Limb (tissue), 2 donors: ENCODE measurements around the gene PRPH.
"Not testable (repeated sequence)": the region's sequence is repeated elsewhere in the genome, so short reads cannot be mapped to it uniquely, and the experiment has no call there.

ENCODE experiments used
- DNase-seq, 2 donors: peaks; one replicate each; pipeline ENCODE4 v3.0.0-alpha.2; 2016; ENCODE audit errors: extremely low spot score in 2 of 2

PRPH gene

DNA sequence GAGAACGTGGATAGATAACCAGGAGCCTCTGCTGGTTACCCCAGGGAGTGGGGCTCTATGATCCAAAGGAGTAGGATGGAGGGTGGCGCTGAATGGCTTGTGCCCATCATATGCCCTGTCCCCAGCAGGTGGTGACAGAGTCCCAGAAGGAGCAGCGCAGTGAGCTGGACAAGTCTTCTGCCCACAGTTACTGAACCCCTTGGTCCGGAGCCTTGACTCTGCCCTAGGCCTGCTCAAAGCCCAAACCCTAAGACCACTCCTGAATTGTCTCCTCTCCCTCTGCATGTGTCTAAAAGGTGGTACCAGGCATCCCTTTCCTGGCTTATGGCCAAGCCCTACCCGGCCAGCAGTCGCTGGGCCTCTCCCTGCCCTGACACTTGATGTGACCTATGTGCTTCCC is 3.2 kb downstream of the PRPH start:
- no peak for DNase-seq

DNA sequence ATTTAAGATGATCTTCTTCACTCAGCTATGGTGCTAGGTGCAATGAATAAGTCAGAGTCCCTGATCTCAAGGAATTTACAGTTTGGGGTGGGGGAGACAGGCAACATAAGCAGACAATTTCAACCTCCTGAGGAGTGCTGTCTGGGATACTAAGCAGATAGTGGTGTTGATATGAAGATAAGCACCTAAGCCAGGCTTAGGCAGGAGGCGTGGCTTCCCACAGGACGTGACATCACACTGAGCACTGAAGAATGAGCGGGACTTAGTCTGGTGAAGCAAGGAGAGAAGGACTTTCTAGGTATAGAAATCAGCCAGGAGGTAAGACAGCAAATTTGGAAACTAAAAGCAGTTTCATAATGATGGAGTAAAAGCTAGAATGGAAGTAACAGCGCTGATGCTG is 6.8 kb downstream of the PRPH start:
- DNase-seq, result no peak

DNA sequence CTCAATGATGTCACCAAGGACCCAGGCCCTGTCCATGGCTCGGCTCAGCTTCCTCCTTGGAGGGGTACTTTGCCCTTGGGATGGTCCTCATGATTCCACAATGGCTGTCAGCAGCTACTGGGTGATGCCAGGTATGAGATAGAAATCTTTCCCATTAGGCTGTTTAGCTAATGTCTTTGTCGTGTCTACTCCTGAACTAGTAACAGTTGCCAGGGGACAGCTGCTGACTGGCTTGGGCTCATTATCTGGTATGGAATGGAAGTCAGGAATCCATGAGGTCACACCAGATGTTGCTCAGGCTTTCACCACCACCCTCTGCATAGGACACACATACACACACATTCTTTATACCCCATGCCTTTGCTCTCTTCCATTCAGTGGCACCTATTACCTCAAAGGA is 9.2 kb downstream of the PRPH start:
- peak in 1 of 2 donors; percentile 31 for DNase-seq

DNA sequence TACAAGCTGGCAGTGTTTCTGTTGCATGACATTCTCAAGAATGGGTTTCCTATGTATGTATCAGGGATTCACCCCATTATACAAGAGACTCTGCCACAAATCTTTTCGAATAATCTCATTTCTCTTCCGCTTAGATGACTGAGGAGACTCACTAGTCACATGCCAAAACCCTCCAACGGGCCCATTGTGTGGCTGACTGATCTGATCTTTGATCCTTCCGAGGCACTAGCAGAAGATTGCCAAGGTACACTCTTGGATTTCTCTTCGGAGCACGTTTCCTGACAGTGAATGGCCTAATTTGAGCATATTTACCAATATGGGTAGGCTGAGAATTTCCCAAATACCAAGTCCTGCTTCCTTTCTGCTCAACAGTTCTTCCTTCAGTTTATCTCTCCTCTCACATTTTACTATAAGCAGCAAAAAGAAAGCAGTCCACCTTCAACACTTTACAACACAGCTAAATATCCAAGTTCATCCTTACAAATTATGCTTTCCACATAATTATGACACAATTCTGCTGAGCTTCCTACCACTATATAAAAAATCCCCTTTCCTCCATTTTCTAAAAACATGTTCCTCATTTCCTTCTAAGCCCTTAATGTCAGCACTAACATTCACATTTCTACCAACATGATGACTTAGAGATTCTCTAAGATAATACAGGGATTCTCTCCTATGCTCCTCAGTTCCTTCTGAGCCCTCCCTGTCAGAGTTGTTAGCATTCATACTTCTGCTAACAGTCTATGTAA is 11.0 kb downstream of the PRPH start:
- no peak for DNase-seq

DNA sequence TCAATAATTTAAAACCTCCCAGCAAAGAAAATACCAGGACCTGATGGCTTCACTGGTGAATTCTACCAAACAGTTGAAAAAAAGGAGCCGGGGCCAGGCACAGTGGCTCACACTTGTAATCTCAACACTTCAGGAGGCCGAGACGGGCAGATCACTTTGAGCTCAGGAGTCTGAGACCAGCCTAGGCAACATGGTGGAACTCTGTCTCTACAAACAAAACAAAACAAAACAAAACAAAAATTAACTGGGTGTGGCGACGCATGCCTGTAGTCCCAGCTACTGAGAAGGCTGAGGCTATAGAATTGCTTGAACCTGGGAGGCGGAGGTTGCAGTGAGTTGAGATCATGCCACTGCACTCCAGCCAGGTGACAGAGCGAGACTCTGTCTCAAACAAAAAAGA is 14.4 kb downstream of the PRPH start:
- no peak for DNase-seq

DNA sequence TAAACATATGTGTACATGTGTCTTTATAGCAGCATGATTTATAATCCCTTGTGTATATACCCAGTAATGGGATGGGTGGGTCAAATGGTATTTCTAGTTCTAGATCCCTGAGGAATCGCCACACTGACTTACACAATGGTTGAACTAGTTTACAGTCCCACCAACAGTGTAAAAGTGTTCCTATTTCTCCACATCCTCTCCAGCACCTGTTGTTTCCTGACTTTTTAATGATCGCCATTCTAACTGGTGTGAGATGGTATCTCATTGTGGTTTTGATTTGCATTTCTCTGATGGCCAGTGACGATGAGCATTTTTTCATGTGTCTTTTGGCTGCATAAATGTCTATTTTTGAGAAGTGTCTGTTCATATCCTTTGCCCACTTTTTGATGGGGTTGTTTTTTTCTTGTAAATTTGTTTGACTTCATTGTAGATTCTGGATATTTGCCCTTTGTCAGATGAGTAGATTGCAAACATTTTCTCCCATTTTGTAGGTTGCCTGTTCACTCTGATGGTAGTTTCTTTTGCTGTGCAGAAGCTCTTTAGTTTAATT is 15.6 kb downstream of the PRPH start:
- DNase-seq, result not testable (repeated sequence)

DNA sequence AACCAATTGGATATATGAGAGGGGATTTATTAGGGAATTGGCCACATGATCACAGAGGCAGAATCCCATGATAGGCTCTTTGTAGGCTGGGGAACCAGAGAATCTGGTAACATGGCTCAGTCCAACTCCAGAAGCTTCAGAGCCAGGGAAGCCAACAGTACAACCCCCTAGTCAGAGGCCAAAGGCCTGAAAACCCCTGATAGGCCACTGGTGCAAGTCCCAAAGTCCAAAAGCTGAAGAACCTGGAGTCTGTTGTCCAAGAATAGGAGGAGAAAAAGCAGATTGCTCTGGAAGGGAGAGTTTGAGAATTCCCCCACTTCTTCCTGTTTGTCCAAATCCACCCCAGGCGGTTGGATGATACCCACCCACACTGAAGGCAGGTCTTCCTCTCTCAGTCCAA is 19.9 kb downstream of the PRPH start:
- DNase-seq, result no peak

DNA sequence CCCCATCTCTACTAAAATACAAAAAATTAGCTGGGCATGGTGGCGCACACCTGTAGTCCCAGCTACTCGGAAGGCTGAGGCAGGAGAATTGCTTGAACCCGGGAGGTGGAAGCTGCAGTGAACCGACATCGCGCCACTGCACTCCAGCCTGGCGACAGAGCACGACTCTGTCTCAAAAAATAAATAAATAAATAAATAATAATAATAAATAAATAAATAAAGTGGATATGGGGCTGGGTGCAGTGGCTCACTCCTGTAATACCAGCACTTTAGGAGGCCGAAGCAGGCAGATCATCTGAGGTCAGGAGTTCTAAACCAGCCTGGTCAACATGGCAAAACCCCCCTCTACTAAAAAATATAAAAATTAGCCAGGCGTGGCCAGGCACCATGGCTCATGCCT is 22.2 kb downstream of the PRPH start:
- not testable (repeated sequence) for DNase-seq

DNA sequence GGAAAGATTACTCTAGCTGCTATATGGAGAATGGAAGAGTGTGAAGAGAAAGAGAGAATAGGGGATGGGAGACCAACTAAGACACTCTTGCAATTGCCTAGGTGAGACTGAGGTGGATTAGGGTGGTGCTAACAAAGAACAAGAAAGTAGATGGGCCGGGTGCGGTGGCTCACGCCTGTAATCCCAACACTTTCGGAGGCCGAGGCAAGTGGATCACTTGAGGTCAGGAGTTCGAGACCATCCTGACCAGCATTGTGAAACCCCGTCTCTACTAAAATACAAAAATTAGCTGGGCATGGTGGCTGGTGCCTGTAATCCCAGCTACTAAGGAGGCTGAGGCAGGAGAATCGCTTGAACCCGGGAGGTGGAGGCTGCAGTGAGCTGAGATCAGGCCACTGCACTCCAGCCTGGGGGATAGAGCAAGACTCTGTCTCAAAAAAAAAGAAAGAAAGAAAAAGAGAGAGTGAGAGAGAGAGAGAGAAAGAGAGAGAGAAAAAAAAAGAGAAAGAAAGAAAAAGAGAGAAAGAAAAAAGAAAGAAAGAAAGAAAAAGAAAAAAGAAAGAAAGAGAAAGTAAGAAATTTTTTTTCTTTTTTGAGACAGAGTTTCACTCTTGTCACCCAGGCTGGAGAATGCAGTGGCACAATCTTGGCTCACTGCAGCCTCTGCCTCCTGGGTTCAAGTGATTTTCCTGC is 25.6 kb downstream of the PRPH start:
- not testable (repeated sequence) for DNase-seq

DNA sequence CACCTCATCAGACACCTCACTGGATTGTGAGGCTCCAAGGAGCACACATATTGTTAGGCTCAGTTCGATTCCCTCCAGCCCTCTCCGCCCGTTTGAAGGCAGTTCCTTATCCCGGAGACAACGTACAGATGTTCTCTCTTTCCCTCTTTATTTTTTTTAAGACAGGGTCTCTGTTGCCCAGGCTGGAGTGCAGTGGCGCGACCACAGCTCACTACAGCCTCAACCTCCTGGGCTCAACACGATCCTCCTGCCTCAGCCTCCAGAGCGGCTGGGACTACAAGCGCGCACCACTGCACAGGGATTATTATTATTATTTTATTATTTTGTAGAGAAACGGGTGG is 27.4 kb downstream of the PRPH start:
- DNase-seq, result no peak

DNA sequence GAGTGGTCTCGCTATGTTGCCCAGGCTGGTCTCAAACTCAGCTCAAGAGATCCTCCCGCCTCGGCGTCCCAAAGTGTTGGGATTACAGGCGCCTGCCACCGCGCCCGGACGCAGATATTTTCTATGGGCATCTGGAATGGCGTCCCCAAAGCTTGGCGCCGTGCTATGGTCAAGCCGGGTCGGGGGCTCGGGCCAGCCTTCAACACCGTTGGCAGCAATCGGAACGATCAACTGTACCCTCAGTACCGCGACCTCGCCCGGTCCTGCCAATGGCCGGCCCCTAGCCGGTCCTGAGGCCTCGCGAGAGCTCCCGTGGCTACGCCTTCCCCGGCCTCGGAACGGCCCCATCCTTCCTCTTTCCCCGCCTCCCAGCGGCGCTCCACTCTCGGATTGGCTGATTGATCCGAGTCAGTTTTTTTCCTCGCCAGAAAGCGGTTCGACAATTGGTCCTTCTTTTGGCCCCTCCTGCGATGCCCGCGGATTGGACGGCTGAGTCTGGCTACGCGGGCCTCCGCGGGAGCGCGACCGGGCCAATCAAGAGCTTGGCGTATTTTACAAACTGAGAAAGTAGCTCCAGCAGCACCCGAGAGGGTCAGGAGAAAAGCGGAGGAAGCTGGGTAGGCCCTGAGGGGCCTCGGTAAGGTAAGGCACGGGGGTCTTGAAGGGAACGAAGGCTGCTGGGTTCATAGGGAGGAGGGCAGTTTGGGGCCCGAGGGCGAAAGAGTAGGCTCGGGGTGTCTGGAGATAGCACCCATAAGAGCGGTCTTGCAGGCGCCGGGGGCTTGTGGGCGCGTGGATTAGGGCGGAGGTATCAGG is 28.0 kb downstream of the PRPH start, which contains the start of gene TROAP:
Gene TROAP, plus strand, starts transcription at position 548 of the 816 bp plus-strand sequence. CDS start 354 bp downstream, outside the sequence.
- DNase-seq, result peak; percentile 97 to 99

DNA sequence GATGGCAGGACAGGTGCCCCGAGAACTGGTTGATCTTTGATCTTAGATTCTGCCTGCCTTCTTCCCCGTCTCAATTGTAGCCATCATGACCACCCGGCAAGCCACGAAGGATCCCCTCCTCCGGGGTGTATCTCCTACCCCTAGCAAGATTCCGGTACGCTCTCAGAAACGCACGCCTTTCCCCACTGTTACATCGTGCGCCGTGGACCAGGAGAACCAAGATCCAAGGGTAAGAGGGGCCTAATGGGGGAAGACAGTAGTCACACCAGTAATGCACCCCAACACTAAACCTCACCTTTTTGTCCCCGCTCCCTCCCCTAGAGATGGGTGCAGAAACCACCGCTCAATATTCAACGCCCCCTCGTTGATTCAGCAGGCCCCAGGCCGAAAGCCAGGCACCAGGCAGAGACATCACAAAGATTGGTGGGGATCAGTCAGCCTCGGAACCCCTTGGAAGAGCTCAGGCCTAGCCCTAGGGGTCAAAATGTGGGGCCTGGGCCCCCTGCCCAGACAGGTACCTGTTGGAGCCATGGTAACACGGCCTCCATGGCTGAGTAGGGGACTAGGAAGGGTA is 28.7 kb downstream of the PRPH start:
- DNase-seq, result no peak

DNA sequence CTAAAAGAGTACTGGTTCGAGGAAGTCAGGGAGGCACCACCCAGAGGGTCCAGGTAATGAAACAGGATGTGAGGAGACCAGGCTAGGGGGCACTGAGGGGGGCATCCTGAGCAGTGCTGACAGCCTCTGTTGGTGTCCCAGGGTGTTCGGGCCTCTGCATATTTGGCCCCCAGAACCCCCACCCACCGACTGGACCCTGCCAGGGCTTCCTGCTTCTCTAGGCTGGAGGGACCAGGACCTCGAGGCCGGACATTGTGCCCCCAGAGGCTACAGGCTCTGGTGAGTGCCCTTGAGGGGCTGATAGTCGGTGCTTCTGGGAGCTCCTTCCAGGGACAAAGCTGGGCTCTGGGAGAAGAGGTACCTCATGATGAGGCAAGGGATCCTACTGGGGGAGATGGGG is 30.7 kb downstream of the PRPH start:
- DNase-seq, result no peak

DNA sequence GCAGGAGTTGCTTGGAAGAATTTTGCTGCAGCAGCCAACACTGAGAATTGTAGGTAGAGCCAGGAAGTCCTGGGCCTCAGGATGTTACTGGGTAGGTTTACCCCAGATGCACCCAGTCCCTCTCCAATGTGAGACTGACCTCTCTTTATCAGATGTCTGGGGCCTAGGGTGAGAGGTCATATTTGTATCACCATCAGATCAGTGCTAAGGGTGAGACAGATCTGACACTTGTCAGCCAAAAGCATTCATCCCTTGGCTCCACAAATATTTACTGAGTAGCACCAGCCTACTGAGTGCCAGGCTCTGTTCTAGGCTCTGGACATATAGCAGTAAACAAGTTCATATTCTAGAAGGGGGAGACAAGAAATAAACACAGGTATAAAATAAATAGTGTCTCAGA is 32.4 kb downstream of the PRPH start:
- DNase-seq, result no peak

DNA sequence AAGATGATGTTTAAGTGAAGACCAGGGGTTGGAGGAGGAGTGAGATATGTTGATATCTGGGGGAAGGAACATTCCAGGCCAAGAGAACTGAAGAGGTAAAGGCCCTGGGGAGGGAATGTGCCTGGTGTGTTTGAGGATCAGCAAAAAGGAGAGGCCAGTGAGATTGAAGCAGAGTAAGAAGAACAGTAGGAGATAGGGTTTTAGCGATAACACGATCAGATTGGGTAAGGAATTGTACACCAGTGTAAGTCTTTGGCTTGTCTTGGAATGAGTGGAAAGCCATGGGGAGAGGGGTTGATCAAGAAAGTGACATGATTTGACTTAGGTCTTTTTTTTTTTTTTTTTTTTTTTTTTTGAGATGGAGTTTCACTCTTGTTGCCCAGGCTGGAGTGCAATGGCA is 32.9 kb downstream of the PRPH start:
- DNase-seq, result no peak

DNA sequence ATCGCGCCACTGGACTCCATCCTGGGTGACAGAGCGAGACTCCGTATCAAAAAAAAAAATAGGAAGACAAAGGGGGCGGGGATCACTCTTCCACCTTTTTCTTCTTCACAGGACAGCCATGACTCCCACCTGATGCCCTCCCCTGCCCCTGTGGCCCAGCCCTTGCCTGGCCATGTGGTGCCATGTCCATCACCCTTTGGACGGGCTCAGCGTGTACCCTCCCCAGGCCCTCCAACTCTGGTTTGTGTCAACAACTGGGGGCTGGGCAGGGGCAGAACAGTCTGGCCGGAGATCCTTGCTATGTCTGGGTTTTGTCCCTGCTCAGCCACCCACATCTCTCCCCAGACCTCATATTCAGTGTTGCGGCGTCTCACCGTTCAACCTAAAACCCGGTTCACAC is 33.9 kb downstream of the PRPH start:
- no peak for DNase-seq

DNA sequence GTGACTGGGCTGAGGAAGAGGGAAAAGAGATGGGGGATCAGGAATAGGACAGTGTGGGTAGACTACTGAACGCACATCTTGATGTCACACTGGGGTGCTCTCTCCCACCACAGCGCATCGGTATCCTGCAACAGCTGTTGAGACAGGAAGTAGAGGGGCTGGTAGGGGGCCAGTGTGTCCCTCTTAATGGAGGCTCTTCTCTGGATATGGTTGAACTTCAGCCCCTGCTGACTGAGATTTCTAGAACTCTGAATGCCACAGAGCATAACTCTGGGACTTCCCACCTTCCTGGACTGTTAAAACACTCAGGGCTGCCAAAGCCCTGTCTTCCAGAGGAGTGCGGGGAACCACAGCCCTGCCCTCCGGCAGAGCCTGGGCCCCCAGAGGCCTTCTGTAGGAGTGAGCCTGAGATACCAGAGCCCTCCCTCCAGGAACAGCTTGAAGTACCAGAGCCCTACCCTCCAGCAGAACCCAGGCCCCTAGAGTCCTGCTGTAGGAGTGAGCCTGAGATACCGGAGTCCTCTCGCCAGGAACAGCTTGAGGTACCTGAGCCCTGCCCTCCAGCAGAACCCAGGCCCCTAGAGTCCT is 35.2 kb downstream of the PRPH start:
- no peak for DNase-seq

DNA sequence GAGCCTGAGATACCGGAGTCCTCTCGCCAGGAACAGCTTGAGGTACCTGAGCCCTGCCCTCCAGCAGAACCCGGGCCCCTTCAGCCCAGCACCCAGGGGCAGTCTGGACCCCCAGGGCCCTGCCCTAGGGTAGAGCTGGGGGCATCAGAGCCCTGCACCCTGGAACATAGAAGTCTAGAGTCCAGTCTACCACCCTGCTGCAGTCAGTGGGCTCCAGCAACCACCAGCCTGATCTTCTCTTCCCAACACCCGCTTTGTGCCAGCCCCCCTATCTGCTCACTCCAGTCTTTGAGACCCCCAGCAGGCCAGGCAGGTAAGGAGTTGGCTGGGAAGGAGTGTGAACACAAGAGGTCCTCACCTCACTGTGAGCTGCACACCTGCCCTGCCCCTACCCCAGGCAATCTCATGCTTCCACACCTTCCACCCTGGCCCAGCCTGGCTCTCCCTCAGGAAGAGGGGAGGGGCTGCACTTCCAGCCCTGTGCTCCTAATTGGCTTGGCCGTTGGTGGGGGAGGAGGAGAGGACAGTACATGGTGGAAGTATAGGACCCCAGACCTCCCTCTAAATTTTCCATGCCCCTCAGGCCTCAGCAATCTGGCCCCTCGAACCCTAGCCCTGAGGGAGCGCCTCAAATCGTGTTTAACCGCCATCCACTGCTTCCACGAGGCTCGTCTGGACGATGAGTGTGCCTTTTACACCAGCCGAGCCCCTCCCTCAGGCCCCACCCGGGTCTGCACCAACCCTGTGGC is 35.9 kb downstream of the PRPH start:
- no peak for DNase-seq

DNA sequence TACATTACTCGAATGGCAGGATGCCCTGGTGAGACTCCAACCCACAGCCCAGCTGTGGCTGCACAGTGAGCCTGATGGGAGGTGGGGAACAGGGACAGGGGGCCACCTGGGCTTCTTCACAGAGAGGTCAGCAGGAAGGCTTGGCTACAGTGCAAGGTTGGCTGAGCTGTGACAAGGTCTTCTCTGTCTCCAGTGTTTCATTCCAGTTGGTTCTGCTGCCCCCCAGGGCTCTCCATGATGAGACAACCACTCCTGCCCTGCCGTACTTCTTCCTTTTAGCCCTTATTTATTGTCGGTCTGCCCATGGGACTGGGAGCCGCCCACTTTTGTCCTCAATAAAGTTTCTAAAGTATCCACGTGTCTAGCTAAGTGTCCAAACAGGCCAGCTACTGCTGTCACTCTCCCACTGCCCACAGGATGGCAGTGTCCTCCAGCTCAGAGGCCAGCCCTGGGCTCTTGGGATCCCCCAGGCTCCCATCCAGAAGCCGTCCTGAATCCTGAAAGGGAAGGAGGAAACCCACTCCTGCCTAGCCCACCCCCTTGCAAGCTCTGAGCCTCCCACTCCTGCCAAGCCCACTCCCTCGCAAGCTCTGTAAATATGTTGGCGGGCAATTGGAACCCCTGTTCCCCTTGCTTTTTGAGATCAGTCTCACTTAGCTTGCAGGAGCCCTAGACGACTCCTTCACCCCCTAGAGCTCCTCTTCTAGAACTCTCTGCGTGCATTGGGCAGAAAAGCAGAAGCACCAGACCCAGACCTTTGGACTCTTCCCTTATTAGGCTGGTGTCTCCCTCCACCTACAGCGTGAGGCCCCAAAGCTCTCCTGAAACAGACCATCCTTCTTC is 36.7 kb downstream of the PRPH start:
- DNase-seq, result peak; percentile 61 to 83

DNA sequence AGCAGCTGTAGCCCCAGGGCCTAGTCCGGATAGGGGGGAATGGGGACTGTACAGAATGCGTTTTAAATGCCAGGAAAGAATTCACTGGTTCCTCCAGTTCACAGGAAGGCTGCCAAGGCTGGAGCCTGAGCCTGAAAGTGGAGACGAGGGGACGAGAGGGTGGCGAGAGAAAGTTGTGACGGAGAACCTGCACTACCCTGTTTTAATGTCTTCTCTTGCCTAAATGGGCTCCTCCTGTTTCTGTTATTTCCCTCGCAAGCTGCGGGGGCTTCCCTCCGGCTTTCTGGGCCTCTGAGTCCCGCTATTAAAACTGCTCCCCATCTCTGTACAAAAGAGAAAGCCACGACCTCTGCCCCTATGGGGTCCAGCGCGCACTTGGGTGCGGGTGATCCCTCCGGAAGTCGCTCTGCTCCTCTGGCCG is 37.5 kb downstream of the PRPH start:
- DNase-seq, result peak in 1 of 2 donors; percentile 45
